Occipital lobe (tissue), 3 donors: ENCODE results near the gene NTRK3. TPM values are rescaled to one million over a fixed set of nuclear protein-coding genes. Genes with fewer than 3 reads are reported as not detected.

Source experiments
- DNase-seq: peaks from one replicate; lab custom pipeline; 2025; lab: John Stamatoyannopoulos, UW
- small RNA-seq: library from RNA; depleted of rRNA; stranded (forward); fragments of <200 nt; gene quantifications from one replicate; pipeline ENCODE3, GENCODE V24; 2014
- total RNA-seq: library from RNA; depleted of rRNA; stranded (reverse); fragments of >200 nt; gene quantifications from one replicate; pipeline ENCODE4 v1.2.3, GENCODE V29; 2014

The NTRK3 gene
- total RNA-seq, 1 donor from 2014 or later: 52.3 TPM

DNA sequence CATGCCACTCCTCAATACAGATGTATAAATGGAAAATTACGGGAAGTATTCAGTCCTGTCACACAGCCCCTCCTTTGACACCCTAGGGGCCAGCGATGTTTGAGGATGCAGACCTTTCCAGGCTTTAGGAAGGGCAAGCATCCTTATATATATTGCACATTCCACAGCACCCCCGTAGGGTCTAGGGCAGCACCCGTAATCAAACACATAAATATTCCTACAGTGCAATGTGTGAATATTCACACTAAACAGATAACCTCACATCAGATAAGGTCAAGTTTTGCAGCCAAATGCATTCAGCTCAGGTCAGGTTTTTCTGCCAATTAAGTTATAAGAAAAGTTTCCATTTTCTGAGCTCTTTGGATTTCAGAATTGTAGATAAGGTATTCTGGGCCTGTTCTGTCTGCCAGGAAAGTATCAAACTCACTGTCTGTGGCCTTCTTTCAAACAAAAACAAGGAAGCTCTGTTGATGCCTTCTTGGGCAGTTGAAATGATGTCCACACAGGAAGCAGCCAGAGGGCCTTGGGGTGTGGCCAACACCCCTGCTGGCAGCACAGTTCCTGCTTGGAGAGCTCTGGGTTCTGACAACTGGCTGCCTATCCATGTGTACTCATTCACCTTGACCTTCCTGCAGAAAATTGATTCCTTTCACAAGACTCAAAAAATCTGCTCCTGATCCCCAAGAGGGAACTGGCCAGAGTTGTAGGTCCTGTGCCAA lies 427.0 kb downstream of the NTRK3 start:
- DNase-seq: no peak

DNA sequence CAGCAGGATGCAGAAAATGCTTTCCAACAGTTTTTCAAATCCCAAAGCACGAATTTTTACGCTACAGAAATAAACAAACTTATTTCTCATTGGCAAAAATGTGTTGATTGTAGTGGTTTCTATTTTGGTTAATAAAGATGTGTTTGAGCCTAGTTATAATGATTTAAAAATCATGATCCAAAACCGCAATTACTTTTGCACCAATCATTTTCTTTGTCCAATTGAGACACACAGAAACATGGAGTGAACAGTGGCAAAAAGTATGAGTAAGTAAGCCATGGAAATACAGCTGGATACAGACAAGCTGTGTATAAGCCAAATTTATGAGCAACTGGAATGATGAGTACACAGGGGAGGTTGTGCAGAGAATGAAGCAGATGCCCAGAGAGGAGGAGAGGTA lies 427.9 kb downstream of the NTRK3 start:
- DNase-seq: no peak

DNA sequence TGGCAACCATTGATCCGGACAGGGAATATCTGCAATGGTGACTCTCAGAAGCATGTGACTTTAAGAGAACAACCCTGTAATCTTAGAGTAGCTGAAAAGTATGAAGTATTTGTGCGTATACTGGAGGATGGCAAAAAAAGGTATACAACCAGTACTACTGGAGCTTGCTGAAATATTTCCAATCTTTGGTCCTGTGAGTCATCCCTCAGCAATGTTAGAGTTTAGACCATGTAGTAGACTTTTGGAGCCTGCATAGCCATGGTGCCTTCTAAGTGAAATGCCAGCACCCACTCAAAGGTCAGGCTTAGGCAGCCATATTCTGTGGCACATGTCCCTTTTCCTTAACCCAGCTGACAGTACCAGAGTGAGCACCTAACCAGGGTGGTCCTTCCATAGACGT lies 429.4 kb downstream of the NTRK3 start:
- DNase-seq: no peak

DNA sequence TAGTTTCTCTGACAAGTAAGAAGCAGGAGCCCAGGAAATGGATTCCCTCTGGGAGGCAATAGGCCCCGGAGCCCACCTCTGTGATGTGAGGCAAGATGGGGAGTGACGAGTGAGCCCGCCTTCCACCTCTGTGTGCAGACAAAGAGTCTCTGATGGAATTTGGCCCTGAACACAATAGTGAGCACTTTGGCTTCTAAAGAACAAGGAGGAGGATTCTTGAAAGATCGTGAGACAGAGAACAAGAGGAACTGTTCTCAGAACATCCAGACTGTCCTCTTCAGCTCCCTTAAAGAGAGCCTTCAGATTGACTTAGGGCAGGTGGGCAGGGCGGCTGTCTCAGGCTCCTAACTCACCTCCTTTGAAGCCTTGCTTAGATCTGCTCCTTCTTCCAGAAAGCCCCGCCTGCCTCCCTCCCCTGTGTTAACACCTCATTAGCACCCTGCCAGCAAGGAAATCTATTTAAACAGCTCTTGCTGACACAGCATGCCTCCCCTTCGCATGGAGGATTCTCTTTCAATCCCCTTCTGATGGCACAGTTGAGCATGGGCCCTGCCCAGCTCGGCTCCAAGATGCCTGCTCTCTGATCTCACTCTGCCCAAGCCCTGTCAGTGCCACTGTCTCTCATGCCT lies 430.3 kb downstream of the NTRK3 start:
- no peak for DNase-seq

DNA sequence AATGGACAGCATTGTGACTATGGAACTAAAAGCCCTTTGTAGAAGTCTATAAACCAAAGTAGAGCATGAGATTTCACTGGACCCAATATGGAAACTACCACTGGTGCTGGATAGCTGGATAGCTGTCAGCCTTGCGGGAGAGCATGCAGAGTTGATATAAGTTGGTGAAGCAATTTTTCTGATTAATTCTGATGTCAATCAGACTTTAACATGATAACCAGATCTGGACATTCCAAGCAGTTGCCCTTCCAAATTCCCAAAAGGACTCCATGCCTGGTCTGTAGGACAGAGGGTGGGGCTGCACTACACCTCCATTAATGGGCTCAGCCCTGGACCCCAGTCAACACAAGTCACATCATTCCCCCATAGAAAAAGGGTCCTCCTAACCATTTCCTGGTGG lies 437.8 kb downstream of the NTRK3 start:
- DNase-seq: no peak

DNA sequence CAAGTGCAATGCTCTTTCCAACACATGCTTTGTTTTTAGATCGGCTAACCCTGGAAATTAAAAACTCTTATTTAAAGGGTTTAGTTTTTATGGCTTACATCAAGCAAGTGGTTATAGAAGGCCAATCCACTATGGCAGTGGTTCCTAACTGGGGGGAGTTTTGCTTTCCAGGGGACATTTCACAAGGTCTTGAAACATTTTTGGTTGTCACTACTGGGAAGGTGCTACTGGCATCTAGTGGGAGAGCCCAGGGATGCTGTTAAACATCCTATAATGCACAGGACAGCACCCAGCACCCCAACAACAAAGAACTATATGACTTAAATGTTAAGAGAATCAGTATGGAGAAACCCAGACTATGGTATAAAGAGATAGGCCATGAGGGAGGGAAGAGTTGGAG lies 439.0 kb downstream of the NTRK3 start:
- no peak for DNase-seq

DNA sequence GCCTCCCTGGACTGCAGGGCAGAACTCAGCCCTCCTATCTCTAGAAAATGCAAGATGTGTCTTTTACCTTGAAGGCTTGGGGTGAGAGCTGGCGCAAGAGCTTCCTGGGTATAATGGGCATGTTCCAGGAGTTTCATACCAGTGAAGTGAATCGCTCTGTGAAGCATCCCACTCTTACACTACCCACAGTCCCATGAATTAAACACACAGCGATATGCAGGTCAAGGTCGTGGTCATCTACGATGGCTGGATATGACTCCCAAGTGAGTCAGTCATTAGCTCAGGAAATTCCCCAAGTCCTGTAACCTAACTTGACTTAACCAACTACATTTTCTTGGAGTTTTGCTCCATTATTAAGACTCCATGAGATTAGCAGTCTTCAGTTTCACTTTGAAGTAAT lies 439.7 kb downstream of the NTRK3 start:
- DNase-seq: no peak

DNA sequence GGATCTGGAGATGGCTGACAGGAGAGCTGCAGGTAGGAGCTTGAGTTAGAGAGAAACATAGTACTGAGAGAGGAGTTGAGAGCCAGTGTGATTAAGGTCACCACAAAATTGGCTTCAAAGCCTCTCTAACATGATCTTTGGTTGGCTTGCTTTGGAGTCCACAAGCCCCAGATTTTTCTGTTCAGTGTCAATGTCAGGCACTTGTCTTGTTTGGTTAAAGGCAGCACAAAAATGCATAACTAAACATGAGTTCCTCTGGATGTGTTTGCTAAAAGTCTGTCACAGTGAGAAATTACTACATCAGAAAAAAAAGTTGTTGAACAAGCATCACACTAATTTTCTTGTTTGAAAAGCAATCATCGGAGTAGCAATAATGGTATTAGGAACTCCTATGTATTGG lies 440.5 kb downstream of the NTRK3 start:
- no peak for DNase-seq

Small RNA genes within 50 kb of the gene (small RNA-seq; reads per million reads assigned to genes)
- not detected for gene MED28P6

Other genes starting within 250 kb of the NTRK3 start
- 15.6 TPM for gene MRPL46, start 210.6 kb upstream of the NTRK3 start, total RNA-seq
- 16.7 TPM for gene MRPS11, start 211.0 kb upstream of the NTRK3 start, total RNA-seq